GOT3 (cell line): ENCODE measurements around the gene CDK5RAP3.

Experiments
- DNase-seq: peaks from one replicate; lab custom pipeline; 2025; ENCODE audit warnings: mixed read lengths; lab: John Stamatoyannopoulos, UW

Gene CDK5RAP3

DNA sequence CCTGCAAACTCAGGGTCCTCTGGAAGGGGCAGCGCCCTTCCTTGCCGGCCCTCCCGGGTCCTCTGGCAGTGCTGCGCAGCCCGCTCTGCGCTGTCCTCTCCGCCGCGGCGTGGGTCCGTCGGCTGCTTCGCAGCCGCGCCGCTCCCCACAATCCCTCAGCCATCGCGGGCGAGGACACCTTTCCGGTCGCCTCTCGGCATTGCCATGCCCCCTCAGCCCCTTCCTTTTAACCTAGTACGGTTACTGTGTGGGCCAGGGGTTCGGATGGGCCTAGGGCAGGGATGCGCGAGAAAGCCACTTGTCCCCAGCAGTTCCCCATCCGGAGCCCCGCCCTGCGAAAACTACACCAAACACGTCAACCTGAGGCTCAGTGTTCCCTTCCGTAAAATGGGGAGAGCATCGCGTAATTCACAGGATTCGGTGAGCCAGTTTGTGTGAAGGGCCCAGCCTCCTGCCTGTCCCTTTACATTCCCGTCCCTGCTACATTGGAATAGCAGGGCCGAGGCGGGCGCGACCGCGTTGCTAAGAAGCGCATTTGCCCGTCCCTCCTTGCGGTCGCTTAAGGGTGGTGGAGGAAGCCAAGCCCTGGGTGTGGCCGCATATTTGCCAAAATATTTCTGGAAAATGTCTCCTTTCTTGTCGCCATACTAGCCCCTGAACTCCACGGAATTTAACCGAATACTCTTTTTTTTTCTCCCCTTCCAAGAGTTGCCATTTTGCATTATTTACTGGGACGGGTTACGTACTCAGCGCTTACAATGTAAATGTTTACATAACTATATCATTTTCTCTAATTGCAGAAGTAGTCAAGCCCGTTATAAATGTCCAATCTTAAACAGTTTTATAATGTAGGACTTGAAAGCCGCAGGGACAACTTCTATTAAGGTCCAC lies 53.5 kb downstream of the CDK5RAP3 start:
- DNase-seq = no peak

DNA sequence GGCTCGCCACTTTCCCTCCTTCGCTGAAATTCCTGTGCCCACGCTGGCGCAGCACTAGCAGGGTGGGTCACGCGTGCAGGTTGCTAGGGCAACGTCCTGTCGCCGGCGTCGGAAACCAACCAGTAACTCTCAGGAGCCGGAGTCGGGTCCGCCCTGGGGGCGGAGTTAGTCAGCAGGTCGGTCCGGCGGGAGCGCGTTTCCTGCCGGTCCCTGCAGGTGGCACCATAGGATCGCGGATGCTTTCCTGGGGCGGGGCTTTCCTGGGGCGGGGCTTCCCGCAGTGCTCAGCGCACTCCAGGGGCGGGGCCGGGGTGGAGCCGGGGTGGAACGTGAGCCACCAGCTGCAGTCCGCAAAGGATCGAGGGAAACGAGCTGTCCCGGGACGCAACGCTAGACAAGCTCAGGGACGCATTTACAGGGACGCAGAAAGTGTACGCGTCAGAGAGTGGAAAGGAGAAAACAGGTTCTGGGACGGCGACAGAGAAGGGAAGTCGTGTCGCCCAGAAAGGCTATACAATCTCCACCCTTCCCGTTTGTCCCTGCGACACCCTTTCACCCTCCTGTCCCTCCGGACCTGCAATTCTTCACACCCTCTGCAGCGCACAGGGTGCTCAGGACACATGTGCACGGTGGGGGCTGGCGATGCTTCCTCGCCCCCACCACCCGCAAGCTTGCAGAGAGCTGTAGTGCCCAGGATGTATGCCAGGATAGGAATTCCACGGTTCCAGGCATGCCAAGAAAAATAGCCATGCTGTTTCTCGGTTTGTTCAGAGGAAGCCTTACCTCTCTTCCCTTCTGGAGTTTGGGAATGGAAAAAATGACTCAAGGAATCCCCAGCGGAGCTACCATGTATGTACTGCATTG lies 54.4 kb downstream of the CDK5RAP3 start:
- peak; percentile 99 for DNase-seq

DNA sequence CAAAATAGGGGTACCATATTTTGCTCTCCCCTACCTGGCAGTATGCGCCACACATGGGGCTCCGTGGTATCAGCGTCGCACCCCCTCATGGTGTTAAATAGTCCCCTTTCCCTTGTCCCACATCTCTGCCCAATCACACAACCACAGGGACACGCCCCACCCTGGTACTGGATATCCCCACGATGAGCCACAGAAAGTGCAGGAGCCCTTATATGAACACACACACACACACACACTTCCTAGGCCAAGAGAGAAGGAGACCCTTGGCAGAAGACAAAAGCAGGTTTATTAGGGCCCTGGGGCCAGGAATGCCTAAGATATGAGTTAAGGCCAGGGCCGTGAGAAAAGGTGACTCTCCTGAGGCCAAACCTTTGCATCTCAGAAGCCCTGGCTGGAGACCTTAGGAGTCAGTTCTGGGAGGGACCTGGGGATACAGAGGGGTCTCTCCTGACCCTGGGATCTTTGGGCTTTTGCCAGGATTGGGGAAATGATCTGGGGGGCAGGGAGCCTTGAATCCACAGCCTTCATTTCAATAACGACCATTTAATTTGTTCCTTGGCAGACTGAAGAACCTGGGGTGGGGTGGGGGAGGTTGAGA lies 55.1 kb downstream of the CDK5RAP3 start:
- peak; percentile 56 for DNase-seq

DNA sequence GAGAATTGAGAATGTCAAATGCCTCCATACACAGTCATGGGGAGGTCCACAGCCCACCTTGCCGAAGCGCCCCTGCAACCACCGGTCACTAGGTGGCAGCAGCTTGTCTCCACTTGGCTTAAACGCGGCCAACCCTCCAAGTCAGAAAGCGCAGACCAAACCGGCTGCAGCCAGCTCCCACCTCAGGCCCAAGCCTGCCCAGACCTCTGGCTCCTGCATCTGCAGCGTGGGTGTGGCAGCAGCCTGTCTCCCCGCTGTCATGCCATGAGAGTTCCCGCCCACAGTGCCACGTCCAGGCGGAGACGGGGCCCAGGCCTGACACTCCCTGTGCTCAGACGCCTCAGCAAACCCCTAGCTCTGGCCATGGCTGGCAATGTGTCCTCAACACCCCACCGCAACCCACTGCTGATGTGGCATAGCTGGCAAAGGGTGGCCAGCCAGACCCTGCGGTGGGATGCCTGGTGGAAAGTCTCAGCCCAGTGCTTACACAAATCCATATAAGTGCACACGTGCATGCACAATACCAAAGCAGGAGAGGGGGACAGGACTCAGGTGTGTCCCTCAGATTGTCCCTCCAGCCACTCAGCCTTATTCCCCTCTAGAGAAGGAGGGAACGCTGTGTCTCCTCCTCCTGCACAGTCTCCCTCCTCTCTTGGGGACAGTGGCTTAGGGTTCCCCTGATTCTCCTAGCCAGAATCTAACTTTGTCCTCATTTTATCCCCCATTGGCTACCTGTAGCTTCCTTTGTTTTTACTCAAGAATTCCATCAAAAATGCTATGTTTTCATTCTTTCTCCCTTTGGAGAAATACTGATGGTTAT lies 55.8 kb downstream of the CDK5RAP3 start:
- peak; percentile 70 for DNase-seq

DNA sequence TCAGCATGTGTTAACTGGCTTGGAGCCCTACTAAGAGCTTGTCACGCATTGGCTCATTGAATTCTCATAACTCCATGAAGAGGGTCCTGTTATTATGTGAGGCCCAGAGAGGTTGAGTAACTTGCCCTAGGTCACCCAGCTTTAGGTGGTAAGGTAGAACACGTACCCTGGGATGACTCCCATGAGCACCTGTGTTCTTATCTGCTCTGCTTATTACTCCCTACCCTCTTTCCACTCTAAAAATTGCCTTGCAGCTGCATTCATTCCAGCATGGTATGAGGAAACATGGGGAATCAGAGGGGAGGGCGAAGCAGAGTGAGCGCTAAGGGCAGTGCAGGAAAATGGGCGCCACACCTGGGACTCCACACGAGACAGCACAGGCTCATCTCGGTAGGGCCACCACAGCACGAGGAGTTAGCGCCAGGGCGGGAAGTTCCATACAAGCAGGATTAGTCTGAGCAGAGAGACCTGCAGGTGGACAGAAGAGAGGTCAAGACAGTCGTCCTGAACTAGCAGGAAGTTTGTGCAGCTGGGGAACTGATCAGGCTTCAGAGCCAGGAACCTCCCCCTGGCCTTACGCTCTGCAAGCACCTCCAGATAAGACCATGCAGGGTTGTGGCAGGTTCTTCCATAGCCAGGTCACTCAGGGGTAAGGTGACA lies 56.5 kb downstream of the CDK5RAP3 start:
- DNase-seq = no peak

DNA sequence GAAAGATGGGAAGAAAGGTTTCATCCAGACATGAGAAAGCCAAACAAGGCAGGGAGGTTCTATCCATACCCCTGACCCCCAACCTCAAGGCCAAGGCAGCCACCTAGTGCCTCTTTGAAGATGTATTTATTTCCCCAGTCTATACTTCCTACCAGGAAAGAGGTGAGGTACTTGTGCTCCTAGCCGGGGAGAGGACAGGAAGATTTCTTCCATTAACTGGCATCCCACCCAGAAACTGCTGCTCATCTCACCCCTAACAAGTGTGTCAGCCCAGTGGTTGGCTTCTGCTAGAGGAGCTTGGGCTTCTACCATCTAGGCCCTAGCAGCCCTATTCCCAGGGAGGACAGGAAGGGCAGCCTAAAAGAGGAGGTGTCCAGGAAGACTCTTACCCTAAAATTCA lies 57.8 kb downstream of the CDK5RAP3 start:
- no peak for DNase-seq

DNA sequence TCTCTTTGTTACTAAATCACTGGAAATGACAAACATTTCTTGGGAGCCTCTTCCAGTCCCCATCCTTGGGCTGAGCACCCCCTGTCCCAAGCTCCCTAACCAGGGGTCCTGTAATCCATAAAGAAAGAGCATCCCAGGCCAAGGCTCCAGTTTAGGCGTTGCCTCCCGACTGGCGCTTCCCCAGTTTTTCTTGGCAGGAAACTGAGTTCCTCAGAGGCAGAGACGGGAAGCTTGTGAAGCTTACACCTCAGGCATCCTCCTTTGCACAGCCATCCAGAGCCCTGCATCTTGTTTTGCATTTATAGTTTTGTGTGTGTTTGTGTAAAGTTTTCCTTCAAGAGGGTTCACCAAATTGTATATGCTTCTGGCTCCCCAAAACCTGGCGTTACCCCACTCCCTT lies 59.6 kb downstream of the CDK5RAP3 start:
- no peak for DNase-seq
